ENCODE results near the gene RNF214.
"Not testable (repeated sequence)": the region's sequence is repeated elsewhere in the genome, so short reads cannot be mapped to it uniquely, and the experiment has no call there.

Gene RNF214

DNA sequence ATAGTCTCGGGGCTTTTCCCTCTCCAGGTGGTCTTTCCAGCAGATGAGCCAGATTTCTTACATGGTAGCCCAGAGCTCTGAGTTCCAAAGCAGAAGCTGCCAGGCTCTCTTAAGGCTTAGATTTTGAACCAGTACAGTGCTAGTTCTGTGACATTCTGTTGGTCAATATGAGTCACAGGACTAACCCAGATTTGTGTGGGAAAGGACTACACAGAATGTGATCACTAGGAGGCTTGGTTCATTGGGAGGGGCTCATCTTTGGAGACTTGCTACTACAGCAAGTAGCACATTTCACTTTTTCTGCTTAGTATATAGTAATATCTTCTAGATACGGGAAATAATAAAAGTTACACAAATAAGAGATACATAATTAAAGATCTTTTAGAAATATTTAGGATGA, 24.1 kb downstream of the RNF214 start:
- Mint-ChIP-seq H3K4me3 (no peak overlapping the region), H3K36me3 (peaks cover 30 to 49% of the 10 kb centered on the region in 2 donors), H3K27ac (no peak overlapping the region), H3K27me3 (no peaks in the 10 kb centered on the region), H3K4me1 (no peaks in the 10 kb centered on the region), H3K9me3 (no peaks in the 10 kb centered on the region)
- DNase-seq (no peak), ATAC-seq (replicated peaks) (no peak)

DNA sequence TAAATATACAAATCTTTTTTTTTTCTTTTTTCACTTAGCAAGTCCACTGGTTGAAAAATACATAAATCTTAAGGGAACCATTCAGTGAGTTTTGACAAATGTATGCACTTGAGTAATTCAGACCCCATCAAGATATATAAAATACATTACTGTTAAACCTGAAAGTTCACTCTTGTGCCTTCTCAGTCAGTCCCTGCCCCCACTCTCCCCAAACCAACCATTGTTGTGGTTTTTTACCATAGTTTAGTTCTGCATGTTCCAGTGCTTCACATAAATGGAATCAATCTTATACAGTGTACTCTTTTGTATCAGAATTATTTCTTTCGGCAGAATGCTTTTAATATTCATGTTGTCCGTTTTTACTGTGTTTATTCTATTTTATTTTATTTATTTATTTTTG, 26.1 kb downstream of the RNF214 start:
- ATAC-seq (replicated peaks) (no peak), DNase-seq (no peak)
- H3K4me1 Mint-ChIP-seq = no peaks in the 10 kb centered on the region
- H3K27ac Mint-ChIP-seq = no peak overlapping the region
- H3K27me3 Mint-ChIP-seq = no peaks in the 10 kb centered on the region
- H3K9me3 Mint-ChIP-seq = no peaks in the 10 kb centered on the region
- H3K36me3 Mint-ChIP-seq = peaks cover 31 to 52% of the 10 kb centered on the region in 2 donors
- no peak overlapping the region for H3K4me3 Mint-ChIP-seq

DNA sequence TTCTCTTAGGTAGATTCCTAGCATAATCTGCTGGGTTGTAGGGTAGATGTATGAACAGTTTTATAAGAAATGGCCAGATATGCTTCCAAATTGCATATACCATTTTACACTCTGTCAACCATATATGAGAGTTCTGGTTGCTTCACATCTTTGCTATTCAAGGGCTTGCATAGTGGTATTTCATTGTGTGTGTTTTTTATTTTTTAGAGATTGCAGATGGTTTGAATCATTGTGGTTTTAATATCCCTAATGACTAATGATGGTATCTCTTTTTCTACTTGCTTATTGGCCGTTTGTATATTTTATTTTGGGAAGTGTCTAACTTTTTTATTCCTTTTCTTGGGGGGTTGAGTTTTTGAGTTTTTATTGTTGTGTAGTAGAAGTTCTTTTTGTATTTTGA, 26.9 kb downstream of the RNF214 start:
- H3K27me3 Mint-ChIP-seq = no peaks in the 10 kb centered on the region
- DNase-seq = no peak
- H3K36me3 Mint-ChIP-seq = peaks cover 33 to 45% of the 10 kb centered on the region in 2 donors
- no peak for ATAC-seq (replicated peaks)
- H3K4me3 Mint-ChIP-seq = no peak overlapping the region
- no peak overlapping the region for H3K27ac Mint-ChIP-seq
- H3K4me1 Mint-ChIP-seq = no peaks in the 10 kb centered on the region
- H3K9me3 Mint-ChIP-seq = no peaks in the 10 kb centered on the region

DNA sequence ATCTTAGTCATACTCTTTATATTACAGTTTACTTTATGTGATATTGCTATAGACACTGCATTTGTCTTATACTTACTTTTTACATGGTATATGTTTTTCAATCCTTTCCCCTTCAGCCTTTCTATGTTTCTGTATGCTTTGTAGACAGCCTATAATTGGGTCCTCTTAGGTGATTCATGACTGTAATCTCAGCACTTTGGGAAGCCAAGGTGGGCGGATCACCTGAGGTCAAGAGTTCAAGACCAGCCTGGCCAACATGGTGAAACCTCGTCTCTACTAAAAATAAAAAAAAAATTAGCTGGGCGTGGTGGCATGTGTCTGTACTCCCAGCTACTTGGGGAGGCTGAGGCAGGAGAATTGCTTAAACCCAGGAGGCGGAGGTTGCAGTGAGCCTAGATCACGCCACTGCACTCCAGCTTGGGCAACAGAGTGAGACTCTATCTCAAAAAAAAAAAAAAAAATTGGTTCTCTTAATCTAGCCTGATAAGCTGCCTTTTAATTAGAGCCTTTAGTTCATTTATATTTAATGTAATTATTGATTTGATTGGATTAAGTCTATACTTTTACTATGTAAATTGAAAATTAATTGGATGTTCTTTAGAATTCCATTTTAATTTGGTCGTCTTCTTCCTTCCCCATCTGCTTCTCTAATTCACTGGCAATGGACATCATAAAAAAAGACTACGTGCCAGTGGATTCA, 32.3 kb downstream of the RNF214 start:
- not testable (repeated sequence) for H3K27ac Mint-ChIP-seq; ATAC-seq (replicated peaks); H3K4me1 Mint-ChIP-seq; H3K27me3 Mint-ChIP-seq; H3K9me3 Mint-ChIP-seq; DNase-seq; H3K4me3 Mint-ChIP-seq
- peaks cover 34 to 36% of the 10 kb centered on the region in 2 donors for H3K36me3 Mint-ChIP-seq

DNA sequence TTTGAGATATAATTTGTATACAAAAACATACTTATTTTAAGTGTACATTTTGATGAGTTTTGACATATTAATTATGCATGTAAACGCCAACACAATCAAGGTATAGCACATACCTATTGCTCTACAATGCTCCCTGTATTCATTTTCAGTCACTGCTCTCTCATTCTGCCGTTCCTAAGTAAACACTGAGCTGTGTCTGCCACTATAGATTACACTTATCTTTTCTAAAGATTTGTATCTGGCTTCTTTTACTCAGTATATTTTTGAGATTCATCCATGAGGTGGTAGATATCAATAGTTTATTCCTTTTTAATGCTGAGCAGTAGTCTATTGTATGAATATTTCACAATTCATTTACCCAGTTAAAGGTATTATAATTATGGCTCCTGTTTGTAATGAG, 33.3 kb downstream of the RNF214 start:
- H3K36me3 Mint-ChIP-seq = peaks cover 29% of the 10 kb centered on the region in 2 donors
- no peak overlapping the region for H3K4me3 Mint-ChIP-seq
- no peaks in the 10 kb centered on the region for H3K4me1 Mint-ChIP-seq
- ATAC-seq (replicated peaks) (no peak), DNase-seq (no peak)
- H3K27me3 Mint-ChIP-seq = no peaks in the 10 kb centered on the region
- H3K27ac Mint-ChIP-seq = no peak overlapping the region
- H3K9me3 Mint-ChIP-seq = no peaks in the 10 kb centered on the region

DNA sequence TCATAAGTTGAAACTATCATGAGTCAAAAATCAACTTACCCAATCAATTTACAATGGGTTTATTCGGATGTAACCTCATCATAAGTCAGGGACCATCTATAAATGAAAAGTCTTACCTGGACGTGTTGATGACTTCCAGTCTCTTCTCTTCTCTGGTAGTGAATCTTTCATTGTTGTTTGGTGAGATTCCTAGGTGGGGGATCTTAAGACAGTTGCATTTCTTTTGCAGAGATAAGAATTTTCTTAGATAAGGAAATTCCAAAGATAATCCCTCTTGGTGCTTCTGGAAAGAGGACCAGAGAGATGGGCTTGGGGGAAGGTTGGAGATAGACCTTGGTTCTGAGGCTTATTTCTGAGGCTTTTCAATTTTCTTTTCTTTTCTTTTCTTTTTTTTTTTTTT, 37.4 kb downstream of the RNF214 start:
- Mint-ChIP-seq H3K36me3 (peaks cover 21 to 36% of the 10 kb centered on the region in 2 donors), H3K27ac (no peak overlapping the region), H3K4me1 (no peaks in the 10 kb centered on the region), H3K4me3 (no peak overlapping the region), H3K9me3 (no peaks in the 10 kb centered on the region), H3K27me3 (no peaks in the 10 kb centered on the region)
- no peak for ATAC-seq (replicated peaks)
- no peak for DNase-seq

DNA sequence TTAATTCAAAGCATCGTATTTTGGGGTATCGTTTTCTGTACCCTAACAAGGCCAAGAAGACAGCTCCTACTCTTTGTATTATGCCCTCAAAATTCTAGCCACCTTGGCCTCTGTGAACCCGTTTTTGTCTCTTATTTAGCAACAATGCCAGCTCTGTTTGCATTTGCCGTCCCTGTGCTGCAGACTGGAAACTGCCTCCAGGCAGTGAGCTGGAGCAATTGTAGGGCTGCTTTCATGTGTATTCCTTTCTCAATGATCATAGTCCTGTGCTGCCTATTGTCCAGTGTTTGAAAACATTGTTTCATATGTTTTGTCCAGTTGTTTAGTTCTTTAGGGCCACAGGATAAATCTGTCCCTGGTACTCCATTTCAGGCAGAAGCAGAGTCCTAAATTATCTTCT, 38.7 kb downstream of the RNF214 start:
- no peak overlapping the region for H3K27ac Mint-ChIP-seq
- peaks cover 20 to 39% of the 10 kb centered on the region in 2 donors for H3K36me3 Mint-ChIP-seq
- no peaks in the 10 kb centered on the region for H3K27me3 Mint-ChIP-seq
- no peak for DNase-seq
- H3K4me3 Mint-ChIP-seq = no peak overlapping the region
- H3K4me1 Mint-ChIP-seq = no peaks in the 10 kb centered on the region
- no peaks in the 10 kb centered on the region for H3K9me3 Mint-ChIP-seq
- ATAC-seq (replicated peaks) = no peak

DNA sequence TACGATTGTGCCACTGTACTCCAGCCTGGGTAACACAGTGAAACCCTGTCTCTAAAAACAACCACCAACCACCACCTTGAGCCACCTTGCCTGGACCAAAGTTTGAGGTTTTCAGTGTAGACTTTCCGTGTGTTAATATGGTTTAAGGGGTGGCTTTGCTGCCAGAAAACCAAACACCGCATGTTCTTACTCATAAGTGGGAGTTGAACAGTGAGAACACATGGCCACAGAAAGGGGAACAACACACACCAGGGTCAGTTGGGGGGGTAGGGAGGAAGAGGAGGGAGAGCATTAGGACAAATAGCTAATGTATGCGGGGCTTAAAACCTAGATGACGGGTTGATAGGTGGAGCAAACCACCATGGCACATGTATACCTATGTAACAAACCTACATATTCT, 39.7 kb downstream of the RNF214 start:
- H3K4me1 Mint-ChIP-seq, H3K4me3 Mint-ChIP-seq, H3K27me3 Mint-ChIP-seq, DNase-seq, H3K9me3 Mint-ChIP-seq, H3K27ac Mint-ChIP-seq: not testable (repeated sequence)
- peak; percentile 25 to 36 for ATAC-seq (replicated peaks)
- peaks cover 14 to 33% of the 10 kb centered on the region in 2 donors for H3K36me3 Mint-ChIP-seq

DNA sequence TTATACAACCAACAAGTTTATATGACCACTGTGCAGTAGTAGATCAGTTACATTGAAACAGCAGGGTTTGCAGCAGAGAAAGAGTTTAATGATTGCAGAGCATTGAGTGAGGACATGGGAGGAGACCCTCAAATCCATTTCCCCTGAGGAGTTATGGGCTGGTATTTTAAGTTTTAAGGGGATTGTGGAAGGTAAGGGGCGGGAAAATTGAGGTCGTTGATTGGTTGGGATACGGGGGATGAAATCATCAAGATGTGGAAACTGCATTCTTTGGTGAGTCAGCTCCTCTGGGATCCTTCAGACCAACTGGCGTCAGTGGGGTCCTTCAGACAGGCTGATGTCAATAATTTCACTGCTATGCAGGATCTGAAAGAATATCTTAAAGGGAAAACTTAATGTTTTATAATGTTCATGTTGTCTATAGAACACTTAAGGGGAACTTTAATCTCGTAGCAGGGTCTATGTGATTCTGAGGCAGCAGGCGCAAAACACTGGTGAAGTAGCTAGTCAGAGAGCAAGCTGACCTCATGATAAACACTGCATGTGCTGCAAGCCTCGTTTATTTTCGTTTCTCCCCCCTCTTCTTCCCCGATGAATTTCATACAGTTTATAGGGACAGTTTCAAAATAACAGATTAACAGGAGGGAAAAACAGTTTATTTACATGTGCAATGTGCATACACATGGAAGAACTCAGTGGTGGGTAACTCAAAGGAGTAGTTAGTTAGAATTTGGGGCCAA, 41.2 kb downstream of the RNF214 start:
- Mint-ChIP-seq H3K4me1 (no peaks in the 10 kb centered on the region), H3K27ac (no peak overlapping the region), H3K4me3 (no peak overlapping the region), H3K36me3 (peaks cover 14 to 28% of the 10 kb centered on the region in 2 donors), H3K9me3 (no peaks in the 10 kb centered on the region), H3K27me3 (no peaks in the 10 kb centered on the region)
- DNase-seq (no peak), ATAC-seq (replicated peaks) (no peak)

DNA sequence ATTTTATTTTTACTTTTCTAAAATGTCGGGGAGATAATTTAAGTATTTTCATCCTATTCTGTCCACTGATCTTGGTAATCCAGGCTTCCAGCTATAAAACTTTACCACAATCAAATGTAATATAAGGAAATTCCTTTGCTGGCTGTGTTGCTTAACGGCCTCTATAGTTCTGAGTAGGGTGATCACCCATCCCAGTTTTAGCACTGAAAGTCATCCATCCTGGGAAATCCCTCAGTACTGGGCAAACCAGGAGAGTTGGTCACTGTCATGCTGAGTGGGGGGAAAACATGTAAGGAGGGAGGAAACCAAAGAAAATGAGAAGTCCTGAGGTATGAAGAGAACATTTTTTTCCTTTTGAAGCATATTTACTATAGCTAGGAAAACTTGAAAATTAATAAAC, 45.9 kb downstream of the RNF214 start:
- ATAC-seq (replicated peaks) (no peak), DNase-seq (no peak)
- H3K27me3 Mint-ChIP-seq = no peaks in the 10 kb centered on the region
- H3K4me3 Mint-ChIP-seq = no peak overlapping the region
- H3K27ac Mint-ChIP-seq = no peak overlapping the region
- H3K36me3 Mint-ChIP-seq = peaks cover 35 to 58% of the 10 kb centered on the region in 2 donors
- no peaks in the 10 kb centered on the region for H3K9me3 Mint-ChIP-seq
- no peaks in the 10 kb centered on the region for H3K4me1 Mint-ChIP-seq

DNA sequence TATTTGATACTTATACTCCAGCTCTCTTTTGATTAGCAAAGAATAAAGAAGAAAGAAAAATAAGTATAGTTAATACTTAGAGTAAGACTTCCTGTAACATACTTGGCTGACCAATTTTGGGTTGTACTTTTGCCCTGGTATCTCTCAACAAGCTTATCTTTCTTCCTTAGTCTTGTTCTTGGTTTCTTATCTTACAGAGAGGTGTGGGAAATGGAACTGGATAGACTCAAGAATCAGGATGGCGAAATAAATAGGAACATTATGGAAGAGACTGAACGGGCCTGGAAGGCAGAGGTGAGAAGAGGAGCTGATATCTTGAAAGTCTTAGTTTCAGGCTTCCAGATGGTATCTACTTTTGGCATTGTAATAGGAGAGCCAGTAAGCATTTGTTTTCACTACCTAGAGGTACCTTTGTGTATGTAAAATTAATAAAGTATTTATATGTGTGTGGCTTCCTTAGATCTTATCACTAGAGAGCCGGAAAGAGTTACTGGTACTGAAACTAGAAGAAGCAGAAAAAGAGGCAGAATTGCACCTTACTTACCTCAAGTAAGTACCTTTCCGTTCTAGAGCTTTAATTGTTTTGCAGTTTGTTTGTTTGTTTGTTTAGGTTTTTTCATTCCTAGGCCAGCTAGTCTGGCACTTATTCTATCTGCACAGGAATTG, 47.4 kb downstream of the RNF214 start:
- H3K9me3 Mint-ChIP-seq = no peaks in the 10 kb centered on the region
- H3K4me3 Mint-ChIP-seq = no peak overlapping the region
- no peaks in the 10 kb centered on the region for H3K4me1 Mint-ChIP-seq
- DNase-seq (no peak), ATAC-seq (replicated peaks) (no peak)
- no peaks in the 10 kb centered on the region for H3K27me3 Mint-ChIP-seq
- H3K27ac Mint-ChIP-seq = no peak overlapping the region
- peaks cover 34 to 51% of the 10 kb centered on the region in 2 donors for H3K36me3 Mint-ChIP-seq

DNA sequence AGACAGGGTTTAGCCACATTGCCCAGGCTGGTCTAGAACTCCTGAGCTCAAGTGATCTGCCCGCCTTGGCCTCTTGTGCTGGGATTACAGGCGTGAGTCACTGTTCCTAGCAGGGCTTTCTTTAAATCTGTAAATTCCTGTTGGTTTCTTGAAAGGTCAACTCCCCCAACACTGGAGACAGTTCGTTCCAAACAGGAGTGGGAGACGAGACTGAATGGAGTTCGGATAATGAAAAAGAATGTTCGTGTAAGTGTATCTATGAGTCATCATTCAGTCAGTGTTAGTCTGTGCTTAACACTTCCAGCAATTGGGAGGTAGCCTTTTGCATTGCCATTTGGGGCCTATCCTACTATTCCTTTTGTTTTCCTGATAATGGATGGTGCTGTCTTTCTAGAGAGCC, 48.7 kb downstream of the RNF214 start:
- DNase-seq (no peak), ATAC-seq (replicated peaks) (no peak)
- H3K9me3 Mint-ChIP-seq = no peaks in the 10 kb centered on the region
- peaks cover 35 to 49% of the 10 kb centered on the region in 2 donors for H3K36me3 Mint-ChIP-seq
- H3K27ac Mint-ChIP-seq = no peak overlapping the region
- H3K4me3 Mint-ChIP-seq = no peak overlapping the region
- H3K27me3 Mint-ChIP-seq = no peaks in the 10 kb centered on the region
- H3K4me1 Mint-ChIP-seq = no peaks in the 10 kb centered on the region

DNA sequence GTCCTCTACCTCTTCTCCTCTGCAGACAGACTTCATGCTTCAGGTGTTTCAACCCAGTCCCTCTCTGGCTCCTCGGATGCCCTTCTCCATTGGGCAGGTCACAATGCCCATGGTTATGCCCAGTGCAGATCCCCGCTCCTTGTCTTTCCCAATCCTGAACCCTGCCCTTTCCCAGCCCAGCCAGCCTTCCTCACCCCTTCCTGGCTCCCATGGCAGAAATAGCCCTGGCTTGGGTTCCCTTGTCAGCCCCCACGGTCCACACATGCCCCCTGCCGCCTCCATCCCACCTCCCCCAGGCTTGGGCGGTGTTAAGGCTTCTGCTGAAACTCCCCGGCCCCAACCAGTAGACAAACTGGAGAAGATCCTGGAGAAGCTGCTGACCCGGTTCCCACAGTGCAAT, 49.4 kb downstream of the RNF214 start:
- Mint-ChIP-seq H3K4me3 (no peak overlapping the region), H3K4me1 (no peaks in the 10 kb centered on the region), H3K27me3 (no peaks in the 10 kb centered on the region), H3K27ac (no peak overlapping the region), H3K9me3 (no peaks in the 10 kb centered on the region), H3K36me3 (peaks cover 37 to 54% of the 10 kb centered on the region in 2 donors)
- DNase-seq (no peak), ATAC-seq (replicated peaks) (no peak)

DNA sequence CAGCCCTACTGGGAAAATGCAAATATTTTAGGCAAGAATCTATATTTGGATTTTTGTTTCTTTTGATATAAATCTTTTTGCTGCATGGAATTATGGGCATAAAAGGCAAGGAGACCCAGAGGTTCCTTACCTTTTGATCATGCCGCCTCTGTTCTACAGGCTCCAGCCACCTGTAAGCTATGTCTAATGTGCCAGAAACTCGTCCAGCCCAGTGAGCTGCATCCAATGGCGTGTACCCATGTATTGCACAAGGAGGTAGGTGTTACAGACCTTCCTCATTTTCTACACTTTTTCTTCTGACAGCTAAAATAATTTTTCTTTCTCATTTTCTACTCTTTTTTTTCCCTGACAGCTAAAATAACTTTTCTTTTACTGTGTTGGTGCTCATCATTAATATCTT, 50.5 kb downstream of the RNF214 start:
- Mint-ChIP-seq H3K27ac (no peak overlapping the region), H3K4me1 (no peaks in the 10 kb centered on the region), H3K4me3 (no peak overlapping the region), H3K36me3 (peaks cover 40 to 58% of the 10 kb centered on the region in 2 donors), H3K9me3 (no peaks in the 10 kb centered on the region), H3K27me3 (no peaks in the 10 kb centered on the region)
- ATAC-seq (replicated peaks) (no peak), DNase-seq (no peak)

DNA sequence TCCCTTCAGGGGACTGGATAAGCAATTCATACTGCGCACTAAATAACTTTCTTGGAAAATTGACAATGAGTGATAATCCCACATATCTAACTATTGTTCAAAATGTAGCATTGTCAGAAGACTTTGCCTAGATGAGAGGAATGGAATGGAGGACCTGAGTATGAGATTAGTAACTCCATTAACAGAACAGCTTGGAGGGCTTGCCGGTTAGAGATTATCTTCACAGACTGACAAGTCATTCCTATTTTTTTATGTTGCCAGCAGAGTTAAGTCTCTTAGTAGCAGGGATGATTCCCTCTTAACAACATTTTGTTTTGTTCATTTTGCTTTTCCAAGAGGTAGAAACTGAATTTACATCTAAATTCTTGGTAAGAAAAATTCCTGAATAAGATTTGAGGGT, 51.6 kb downstream of the RNF214 start:
- Mint-ChIP-seq H3K36me3 (peaks cover 40 to 61% of the 10 kb centered on the region in 2 donors), H3K4me3 (no peak overlapping the region), H3K27ac (no peak overlapping the region), H3K9me3 (no peaks in the 10 kb centered on the region), H3K4me1 (no peaks in the 10 kb centered on the region), H3K27me3 (no peaks in the 10 kb centered on the region)
- ATAC-seq (replicated peaks) = no peak
- no peak for DNase-seq

Measured in stimulated activated naive B cell treated with anti-CD40 and anti-IgM and Interleukin-4, amounts not matched to agents 10 μg/mL and 1 μg/mL and 100 μg/mL, for 72 hours (primary cell).